Activated T-helper 1 cell treated with anti-CD3 and anti-CD28 coated beads, Interleukin-12 subunit alpha, Interleukin-12 subunit beta, Interleukin-2, Interleukin-4 antibody, amounts not matched to agents 30 ng/mL and 10 ng/mL and 1 ng/mL, durations not matched to agents 14 hours and 24 hours and 36 hours (primary cell): ENCODE data around the gene TNS2. TPM values are rescaled to one million over a fixed set of nuclear protein-coding genes. Genes with fewer than 3 reads are reported as not detected.
A peak's percentile ranks its signal among the peaks of the same experiment; 100 is the strongest.
"Not testable (repeated sequence)": the region's sequence is repeated elsewhere in the genome, so short reads cannot be mapped to it uniquely, and the experiment has no call there.

Source experiments
- DNase-seq: peaks from one replicate; pipeline ENCODE4 v3.0.0; 2021; ENCODE audit warnings: low spot score
- H3K27ac Mint-ChIP-seq: one replicate; pipeline ENCODE4 v1.8.0; 2021; ENCODE audit warnings: mild to moderate bottlenecking, mixed read lengths
- H3K27me3 Mint-ChIP-seq: one replicate; pipeline ENCODE4 v1.8.0; 2022; ENCODE audit warnings: mild to moderate bottlenecking, moderate library complexity, mixed read lengths; ENCODE audit not compliant: insufficient read depth
- H3K36me3 Mint-ChIP-seq: one replicate; pipeline ENCODE4 v1.8.0; 2021; ENCODE audit warnings: low read depth, mixed read lengths
- H3K4me1 Mint-ChIP-seq: one replicate; pipeline ENCODE4 v1.8.0; 2021; ENCODE audit warnings: low read depth, mixed read lengths
- H3K4me3 Mint-ChIP-seq: one replicate; pipeline ENCODE4 v1.8.0; 2021; ENCODE audit warnings: mild to moderate bottlenecking, moderate library complexity, mixed read lengths
- H3K9me3 Mint-ChIP-seq: one replicate; pipeline ENCODE4 v1.8.0; 2021; ENCODE audit warnings: mixed read lengths
- intact Hi-C: fragments of 100-400 bp; cut with micrococcal nuclease; formaldehyde crosslinking; loops from one replicate; pipeline ENCODE4 v1.15.1; 2024
- total RNA-seq: library from RNA; stranded (reverse); gene quantifications from 2 replicates; pipeline ENCODE4 v1.2.3, GENCODE V29; 2022

TNS2 gene
- total RNA-seq, 1 donor from 2014 or later: 2.7 TPM

GRCh38 chr12:53086361-53086760 is 36.5 kb downstream of the TNS2 start:
- Mint-ChIP-seq H3K36me3 (no peaks in the 10 kb centered on the region), H3K4me3 (no peak overlapping the region), H3K9me3 (no peaks in the 10 kb centered on the region), H3K27me3 (peaks cover 9% of the 10 kb centered on the region), H3K27ac (no peak overlapping the region), H3K4me1 (no peaks in the 10 kb centered on the region)
- intact Hi-C loops: no loop called here
- DNase-seq: no peak

GRCh38 chr12:53090105-53090504 is 40.2 kb downstream of the TNS2 start:
- DNase-seq: no peak
- intact Hi-C loops: no loop called here
- H3K27ac Mint-ChIP-seq: no peak overlapping the region
- H3K4me3 Mint-ChIP-seq: no peak overlapping the region
- peaks cover 1% of the 10 kb centered on the region for H3K36me3 Mint-ChIP-seq
- peaks cover 18% of the 10 kb centered on the region for H3K27me3 Mint-ChIP-seq
- no peaks in the 10 kb centered on the region for H3K4me1 Mint-ChIP-seq
- no peaks in the 10 kb centered on the region for H3K9me3 Mint-ChIP-seq

- H3K9me3 Mint-ChIP-seq: no peaks in the 10 kb centered on the region
- H3K27ac Mint-ChIP-seq: no peak overlapping the region
Measured at GRCh38 chr12:53090554-53090953, 40.7 kb downstream of the TNS2 start.

GRCh38 chr12:53091756-53092155 is 41.9 kb downstream of the TNS2 start:
- Mint-ChIP-seq H3K4me3 (no peak overlapping the region), H3K9me3 (no peaks in the 10 kb centered on the region), H3K36me3 (peaks cover 1% of the 10 kb centered on the region), H3K27me3 (peaks cover 28% of the 10 kb centered on the region), H3K27ac (no peak overlapping the region), H3K4me1 (peaks cover 2% of the 10 kb centered on the region)
- intact Hi-C loops: no loop called here
- DNase-seq: no peak

More at GRCh38 chr12:53090554-53090953, 40.7 kb downstream of the TNS2 start:
- Mint-ChIP-seq H3K36me3 (peaks cover 1% of the 10 kb centered on the region), H3K4me1 (no peaks in the 10 kb centered on the region), H3K27me3 (peaks cover 21% of the 10 kb centered on the region), H3K4me3 (no peak overlapping the region)
- no peak for DNase-seq
- intact Hi-C loops: no loop called here

- H3K27me3 Mint-ChIP-seq: peaks cover 38% of the 10 kb centered on the region
- no peaks in the 10 kb centered on the region for H3K9me3 Mint-ChIP-seq
- intact Hi-C loops: no loop called here
Measured at GRCh38 chr12:53093777-53094393, 44.0 kb downstream of the TNS2 start.

GRCh38 chr12:53094394-53094787 is 44.5 kb downstream of the TNS2 start:
- DNase-seq: no peak
- Mint-ChIP-seq H3K4me1 (peaks cover 23% of the 10 kb centered on the region), H3K36me3 (peaks cover 1% of the 10 kb centered on the region), H3K9me3 (no peaks in the 10 kb centered on the region), H3K27me3 (peaks cover 41% of the 10 kb centered on the region), H3K27ac (no peak overlapping the region), H3K4me3 (no peak overlapping the region)
- intact Hi-C loops: no loop called here

More at GRCh38 chr12:53093777-53094393, 44.0 kb downstream of the TNS2 start:
- Mint-ChIP-seq H3K36me3 (peaks cover 1% of the 10 kb centered on the region), H3K4me3 (no peak overlapping the region), H3K4me1 (peaks cover 18% of the 10 kb centered on the region), H3K27ac (no peak overlapping the region)
- no peak for DNase-seq

GRCh38 chr12:53094796-53095595 is 45.1 kb downstream of the TNS2 start:
- H3K27ac Mint-ChIP-seq, H3K9me3 Mint-ChIP-seq, H3K36me3 Mint-ChIP-seq, intact Hi-C loops, H3K4me3 Mint-ChIP-seq, DNase-seq: not testable (repeated sequence)
- peaks cover 23% of the 10 kb centered on the region for H3K4me1 Mint-ChIP-seq
- H3K27me3 Mint-ChIP-seq: peaks cover 41% of the 10 kb centered on the region

- DNase-seq, H3K4me3 Mint-ChIP-seq, H3K36me3 Mint-ChIP-seq, intact Hi-C loops, H3K27ac Mint-ChIP-seq, H3K9me3 Mint-ChIP-seq: not testable (repeated sequence)
- Mint-ChIP-seq H3K4me1 (peaks cover 23% of the 10 kb centered on the region), H3K27me3 (peaks cover 40% of the 10 kb centered on the region)
Measured at GRCh38 chr12:53095596-53095895, 45.7 kb downstream of the TNS2 start.

- peaks cover 23% of the 10 kb centered on the region for H3K4me1 Mint-ChIP-seq
- peaks cover 1% of the 10 kb centered on the region for H3K36me3 Mint-ChIP-seq
- H3K4me3 Mint-ChIP-seq: peak overlapping the region; percentile 10
- DNase-seq: no peak
- intact Hi-C loops: no loop called here
- no peak overlapping the region for H3K27ac Mint-ChIP-seq
- H3K27me3 Mint-ChIP-seq: peaks cover 40% of the 10 kb centered on the region
- H3K9me3 Mint-ChIP-seq: no peaks in the 10 kb centered on the region
Measured at GRCh38 chr12:53096089-53096741, 46.4 kb downstream of the TNS2 start.

- peak overlapping the region; percentile 35 for H3K27ac Mint-ChIP-seq
- no peaks in the 10 kb centered on the region for H3K9me3 Mint-ChIP-seq
- H3K36me3 Mint-ChIP-seq: peaks cover 1% of the 10 kb centered on the region
Measured at GRCh38 chr12:53096759-53097158, 46.9 kb downstream of the TNS2 start.

GRCh38 chr12:53097207-53097563 is 47.3 kb downstream of the TNS2 start:
- DNase-seq: no peak
- Mint-ChIP-seq H3K27ac (peak overlapping the region; percentile 40), H3K9me3 (no peaks in the 10 kb centered on the region), H3K4me1 (peaks cover 23% of the 10 kb centered on the region), H3K27me3 (peaks cover 35% of the 10 kb centered on the region), H3K36me3 (peaks cover 1% of the 10 kb centered on the region), H3K4me3 (peak overlapping the region; percentile 71)
- intact Hi-C loops: no loop called here

More at GRCh38 chr12:53096759-53097158, 46.9 kb downstream of the TNS2 start:
- H3K4me1 Mint-ChIP-seq: peaks cover 23% of the 10 kb centered on the region
- no peak for DNase-seq
- intact Hi-C loops: no loop called here
- H3K27me3 Mint-ChIP-seq: peaks cover 38% of the 10 kb centered on the region
- H3K4me3 Mint-ChIP-seq: peak overlapping the region; percentile 71

GRCh38 chr12:53097564-53098353 is 47.9 kb downstream of the TNS2 start, which contains the start of gene IGFBP6:
TSS of gene IGFBP6 (plus strand) at chr12:53097667. CDS start at chr12:53097718, 51 bp downstream.
- intact Hi-C loops: no loop called here
- peak; percentile 40 for DNase-seq
- H3K27ac Mint-ChIP-seq: peak within 1 kb of the TSS; percentile 64
- H3K9me3 Mint-ChIP-seq: no peaks in the 10 kb centered on the region
- peaks cover 35% of the 10 kb centered on the region for H3K27me3 Mint-ChIP-seq
- peaks cover 1% of the 10 kb centered on the region for H3K36me3 Mint-ChIP-seq
- H3K4me1 Mint-ChIP-seq: peaks cover 28% of the 10 kb centered on the region
- peak within 1 kb of the TSS; percentile 71 for H3K4me3 Mint-ChIP-seq
